ENCODE measurements around the gene ZBTB1.
A peak's percentile ranks its signal among the peaks of the same experiment; 100 is the strongest.
"Not testable (repeated sequence)": the region's sequence is repeated elsewhere in the genome, so short reads cannot be mapped to it uniquely, and the experiment has no call there.

ZBTB1 gene

GRCh38 chr14:64536488-64537245, 32.1 kb downstream of the ZBTB1 start:
- DNase-seq, result no peak

- peak; percentile 73 for DNase-seq
These were observed 35.9 kb downstream of the ZBTB1 start, which contains the start of gene HSPA2 for GRCh38 chr14:64540208-64541202. Gene HSPA2 (plus strand): TSS chr14:64540741. CDS start chr14:64540850, 109 bp downstream.

- no peak for DNase-seq
These were observed 36.8 kb downstream of the ZBTB1 start for GRCh38 chr14:64541261-64541971.

GRCh38 chr14:64541972-64542835, 37.6 kb downstream of the ZBTB1 start:
- DNase-seq, result no peak

- DNase-seq, result no peak
These were observed 38.2 kb downstream of the ZBTB1 start for GRCh38 chr14:64542836-64543201.

- DNase-seq, result no peak
These were observed 40.2 kb downstream of the ZBTB1 start for GRCh38 chr14:64544607-64545312.

- no peak for DNase-seq
These were observed 44.4 kb downstream of the ZBTB1 start for GRCh38 chr14:64549016-64549415.

GRCh38 chr14:64549791-64550620, 45.4 kb downstream of the ZBTB1 start, which contains the start of gene PPP1R36:
Gene PPP1R36 (plus strand): TSS chr14:64549961. CDS start chr14:64549998, 37 bp downstream.
- no peak for DNase-seq

- DNase-seq, result no peak
These were observed 46.2 kb downstream of the ZBTB1 start for GRCh38 chr14:64550621-64551333.

GRCh38 chr14:64554556-64554955, 50.0 kb downstream of the ZBTB1 start:
- no peak for DNase-seq

GRCh38 chr14:64556526-64556925, 52.0 kb downstream of the ZBTB1 start:
- no peak for DNase-seq

- not testable (repeated sequence) for DNase-seq
These were observed 53.6 kb downstream of the ZBTB1 start for GRCh38 chr14:64558216-64558615.

GRCh38 chr14:64561631-64562030, 57.1 kb downstream of the ZBTB1 start:
- DNase-seq, result no peak

- DNase-seq, result no peak
These were observed 57.9 kb downstream of the ZBTB1 start for GRCh38 chr14:64562436-64562835.

- no peak for DNase-seq
These were observed 59.1 kb downstream of the ZBTB1 start for GRCh38 chr14:64563696-64564095.

GRCh38 chr14:64566651-64567122, 62.1 kb downstream of the ZBTB1 start:
- DNase-seq, result no peak

GRCh38 chr14:64569138-64569631, 64.6 kb downstream of the ZBTB1 start:
- DNase-seq, result no peak

GRCh38 chr14:64569646-64570045, 65.1 kb downstream of the ZBTB1 start:
- DNase-seq, result not testable (repeated sequence)

- no peak for DNase-seq
These were observed 68.0 kb downstream of the ZBTB1 start for GRCh38 chr14:64572386-64573104.

All from NCI-H1048 (cell line).